SJSA1 (cell line): ENCODE data around the gene NFRKB. TPM values are rescaled to one million over a fixed set of nuclear protein-coding genes. Genes with fewer than 3 reads are reported as not detected.
A peak's percentile ranks its signal among the peaks of the same experiment; 100 is the strongest.
"Not testable (repeated sequence)": the region's sequence is repeated elsewhere in the genome, so short reads cannot be mapped to it uniquely, and the experiment has no call there.

Experiments used
- DNase-seq, 2 experiments: peaks; one replicate each; pipeline ENCODE4 v3.0.0-alpha.2; 2015 to 2020; ENCODE audit warnings: low spot score in 2 of 2, low read depth in 1 of 2
- H3K27ac ChIP-seq: fragments of 250-450 bp; sonication (Bioruptor Pico); 2 replicates; pipeline ENCODE4 v1.5.1; 2020; ENCODE audit warnings: mild to moderate bottlenecking, moderate library complexity
- H3K27me3 ChIP-seq: fragments of 250-450 bp; sonication (Bioruptor Pico); replicated peaks from 2 replicates; pipeline ENCODE4 v1.5.1; 2020; ENCODE audit warnings: mild to moderate bottlenecking, moderate library complexity
- H3K36me3 ChIP-seq: fragments of 250-450 bp; sonication (Bioruptor Pico); 2 replicates; pipeline ENCODE4 v1.5.1; 2020; ENCODE audit warnings: mild to moderate bottlenecking
- H3K4me1 ChIP-seq: fragments of 250-450 bp; sonication (Bioruptor Pico); replicated peaks from 2 replicates; pipeline ENCODE4 v1.6.1; 2021; ENCODE audit warnings: mild to moderate bottlenecking
- H3K4me3 ChIP-seq: fragments of 250-450 bp; sonication (Bioruptor Pico); 2 replicates; pipeline ENCODE4 v1.5.1; 2020; ENCODE audit warnings: mild to moderate bottlenecking
- H3K9me3 ChIP-seq: fragments of 250-450 bp; sonication (Bioruptor Pico); replicated peaks from 2 replicates; pipeline ENCODE4 v1.5.1; 2020; ENCODE audit warnings: mild to moderate bottlenecking
- total RNA-seq: library from RNA; depleted of rRNA; stranded (reverse); fragments of >200 nt; shearing (Covaris generic); gene quantifications from 2 replicates; pipeline ENCODE4 v1.2.3, GENCODE V29; 2014

The NFRKB gene
- total RNA-seq, 1 experiment from 2014 or later = 19.6 TPM

DNA sequence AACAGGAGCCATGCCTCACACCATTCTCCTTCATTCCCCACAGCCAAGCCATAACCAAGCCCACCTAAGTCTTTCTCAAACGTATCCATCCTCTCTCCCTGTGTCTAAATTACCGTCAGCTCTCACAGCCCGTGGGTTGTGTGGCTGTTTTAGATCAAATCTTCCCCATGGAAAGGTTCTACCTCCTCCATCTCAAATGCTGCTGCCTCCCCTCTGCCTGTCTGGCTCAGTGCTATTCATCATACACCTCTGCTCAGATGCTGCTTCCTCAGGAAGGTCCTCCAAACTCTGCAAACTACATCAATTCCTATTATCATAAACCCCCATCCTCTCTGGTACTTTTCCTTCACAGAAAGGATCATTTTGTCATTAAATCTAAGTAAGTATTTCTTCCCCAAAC is 15.1 kb downstream of the NFRKB start:
- H3K27ac ChIP-seq = no peak overlapping the region
- DNase-seq = no peak
- H3K27me3 ChIP-seq = no peaks in the 10 kb centered on the region
- H3K4me3 ChIP-seq = no peak overlapping the region
- no peaks in the 10 kb centered on the region for H3K9me3 ChIP-seq
- H3K4me1 ChIP-seq = no peaks in the 10 kb centered on the region
- H3K36me3 ChIP-seq = peaks cover 31% of the 10 kb centered on the region

GRCh38 chr11:129871914-129872313 is 23.5 kb downstream of the NFRKB start:
- DNase-seq = no peak
- H3K36me3 ChIP-seq = peaks cover 65% of the 10 kb centered on the region
- no peak overlapping the region for H3K27ac ChIP-seq
- H3K4me1 ChIP-seq = no peaks in the 10 kb centered on the region
- no peaks in the 10 kb centered on the region for H3K27me3 ChIP-seq
- H3K4me3 ChIP-seq = no peak overlapping the region
- H3K9me3 ChIP-seq = no peaks in the 10 kb centered on the region

GRCh38 chr11:129868626-129869025 is 26.8 kb downstream of the NFRKB start:
- peaks cover 54% of the 10 kb centered on the region for H3K36me3 ChIP-seq

GRCh38 chr11:129866311-129866710 is 29.1 kb downstream of the NFRKB start:
- Histone ChIP-seq H3K4me3 (no peak overlapping the region), H3K9me3 (no peaks in the 10 kb centered on the region), H3K36me3 (peaks cover 48% of the 10 kb centered on the region), H3K4me1 (peaks cover 14% of the 10 kb centered on the region), H3K27me3 (no peaks in the 10 kb centered on the region), H3K27ac (no peak overlapping the region)
- no peak for DNase-seq

More at GRCh38 chr11:129868626-129869025, 26.8 kb downstream of the NFRKB start:
- not testable (repeated sequence) for DNase-seq, H3K27me3 ChIP-seq, H3K9me3 ChIP-seq, H3K27ac ChIP-seq, H3K4me1 ChIP-seq, H3K4me3 ChIP-seq

GRCh38 chr11:129865701-129866100 is 29.7 kb downstream of the NFRKB start:
- Histone ChIP-seq H3K36me3 (peaks cover 42% of the 10 kb centered on the region), H3K27me3 (no peaks in the 10 kb centered on the region), H3K4me3 (no peak overlapping the region), H3K4me1 (peaks cover 21% of the 10 kb centered on the region), H3K27ac (no peak overlapping the region), H3K9me3 (no peaks in the 10 kb centered on the region)
- DNase-seq = no peak

- Histone ChIP-seq H3K4me1 (peaks cover 28% of the 10 kb centered on the region), H3K4me3 (no peak overlapping the region), H3K27me3 (no peaks in the 10 kb centered on the region), H3K36me3 (peaks cover 36% of the 10 kb centered on the region), H3K27ac (no peak overlapping the region), H3K9me3 (no peaks in the 10 kb centered on the region)
- DNase-seq = no peak
These were observed 30.6 kb downstream of the NFRKB start for GRCh38 chr11:129864811-129865210.

- H3K4me1 ChIP-seq = peaks cover 28% of the 10 kb centered on the region
- peaks cover 16% of the 10 kb centered on the region for H3K36me3 ChIP-seq
- DNase-seq = peak; percentile 90 to 93
- H3K9me3 ChIP-seq = no peaks in the 10 kb centered on the region
- H3K27me3 ChIP-seq = no peaks in the 10 kb centered on the region
- peak overlapping the region; percentile 94 for H3K27ac ChIP-seq
- peak overlapping the region; percentile 28 for H3K4me3 ChIP-seq
These were observed 33.5 kb downstream of the NFRKB start for GRCh38 chr11:129861702-129862522.

DNA sequence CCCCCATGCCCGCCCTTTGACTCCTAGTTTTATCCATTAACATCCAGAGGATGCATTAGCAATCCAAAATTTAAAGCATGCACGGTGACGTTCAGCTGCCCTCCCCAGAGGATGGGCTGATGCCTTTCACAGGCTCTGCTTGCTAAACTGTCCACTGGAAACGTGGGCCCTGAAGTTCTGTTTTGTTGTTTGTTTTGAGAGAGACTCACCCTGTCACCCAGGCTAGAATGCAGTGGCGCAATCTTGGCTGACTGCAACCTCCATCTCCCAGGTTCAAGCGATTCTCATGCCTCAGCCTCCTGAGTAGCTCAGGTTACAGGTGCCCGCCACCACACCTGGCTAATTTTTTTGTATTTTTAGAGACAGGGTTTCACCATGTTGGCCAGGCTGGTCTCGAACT is 39.3 kb downstream of the NFRKB start:
- Histone ChIP-seq H3K27ac (no peak overlapping the region), H3K9me3 (no peaks in the 10 kb centered on the region), H3K27me3 (no peaks in the 10 kb centered on the region), H3K4me1 (peaks cover 22% of the 10 kb centered on the region), H3K4me3 (no peak overlapping the region), H3K36me3 (no peaks in the 10 kb centered on the region)
- DNase-seq = no peak

DNA sequence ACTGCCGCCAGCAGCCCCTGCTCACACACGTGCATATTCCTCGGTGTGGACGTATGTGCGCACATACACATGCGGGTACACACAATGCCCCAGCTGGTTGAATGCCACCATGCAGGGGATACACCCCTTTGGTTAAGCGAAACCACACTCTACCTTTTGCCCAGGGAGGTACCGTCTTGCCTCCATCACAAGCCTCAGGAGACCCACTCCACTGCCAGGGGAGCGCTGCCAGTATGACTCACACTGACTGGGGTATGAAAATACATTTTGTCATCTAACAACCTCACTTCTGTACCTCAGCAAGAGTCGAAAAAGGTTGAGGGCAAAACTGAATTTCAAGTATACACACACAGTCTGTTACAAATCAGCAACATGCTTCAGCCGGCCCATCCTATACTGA is 40.3 kb downstream of the NFRKB start:
- Histone ChIP-seq H3K27ac (no peak overlapping the region), H3K4me3 (no peak overlapping the region), H3K36me3 (no peaks in the 10 kb centered on the region), H3K4me1 (peaks cover 12% of the 10 kb centered on the region), H3K9me3 (no peaks in the 10 kb centered on the region), H3K27me3 (no peaks in the 10 kb centered on the region)
- no peak for DNase-seq

- Histone ChIP-seq H3K9me3 (no peaks in the 10 kb centered on the region), H3K36me3 (no peaks in the 10 kb centered on the region), H3K4me3 (no peak overlapping the region), H3K27ac (no peak overlapping the region), H3K27me3 (no peaks in the 10 kb centered on the region), H3K4me1 (peaks cover 11% of the 10 kb centered on the region)
- DNase-seq = no peak
These were observed 41.1 kb downstream of the NFRKB start for GRCh38 chr11:129854232-129854805.

- Histone ChIP-seq H3K4me1 (peaks cover 11% of the 10 kb centered on the region), H3K27me3 (no peaks in the 10 kb centered on the region), H3K9me3 (no peaks in the 10 kb centered on the region), H3K27ac (no peak overlapping the region; the same call in 1 of the 2 replicates), H3K36me3 (no peaks in the 10 kb centered on the region), H3K4me3 (no peak overlapping the region)
- peak in 1 of 2 experiments; percentile 23 for DNase-seq
These were observed 41.7 kb downstream of the NFRKB start for GRCh38 chr11:129853518-129854231.

GRCh38 chr11:129852125-129852740 is 43.1 kb downstream of the NFRKB start:
- H3K4me3 ChIP-seq = no peak overlapping the region
- no peak for DNase-seq
- peaks cover 11% of the 10 kb centered on the region for H3K4me1 ChIP-seq
- no peaks in the 10 kb centered on the region for H3K36me3 ChIP-seq
- H3K9me3 ChIP-seq = no peaks in the 10 kb centered on the region
- no peak overlapping the region for H3K27ac ChIP-seq
- H3K27me3 ChIP-seq = no peaks in the 10 kb centered on the region

- H3K4me1 ChIP-seq = peaks cover 23% of the 10 kb centered on the region
- no peak overlapping the region for H3K4me3 ChIP-seq
- H3K9me3 ChIP-seq = no peaks in the 10 kb centered on the region
- H3K27me3 ChIP-seq = no peaks in the 10 kb centered on the region
- no peak for DNase-seq
- H3K36me3 ChIP-seq = no peaks in the 10 kb centered on the region
- no peak overlapping the region for H3K27ac ChIP-seq
These were observed 45.8 kb downstream of the NFRKB start for GRCh38 chr11:129849447-129850130.
